Activated CD4-positive, alpha-beta T cell treated with anti-CD3 and anti-CD28 coated beads, Interleukin-2, amount 10 ng/mL, durations not matched to agents 7 days and 5 days (primary cell): ENCODE results near the gene TMEM236. TPM values are rescaled to one million over a fixed set of nuclear protein-coding genes. Genes with fewer than 3 reads are reported as not detected.

Experiments used
- CTCF ChIA-PET: fragments of 350-600 bp; sonication (Branson Sonifier 250); formaldehyde crosslinking; loops from one replicate; lab custom pipeline; 2021; ENCODE audit warnings: antibody characterized with exemption; lab: Charles Lee
- POLR2A ChIA-PET: fragments of 350-600 bp; sonication (Branson Sonifier 250); formaldehyde crosslinking; loops from one replicate; lab custom pipeline; 2021; ENCODE audit warnings: antibody characterized with exemption; lab: Charles Lee
- DNase-seq: peaks from one replicate; pipeline ENCODE4 v3.0.0-alpha.2; 2020
- H3K27ac Mint-ChIP-seq: one replicate; pipeline ENCODE4 v1.8.0; 2021; ENCODE audit warnings: mild to moderate bottlenecking, moderate library complexity, mixed read lengths
- H3K27me3 Mint-ChIP-seq: one replicate; pipeline ENCODE4 v1.8.0; 2021; ENCODE audit warnings: mixed read lengths
- H3K36me3 Mint-ChIP-seq: one replicate; pipeline ENCODE4 v1.8.0; 2021; ENCODE audit warnings: low read depth, mixed read lengths
- H3K4me1 Mint-ChIP-seq: one replicate; pipeline ENCODE4 v1.8.0; 2021; ENCODE audit warnings: mixed read lengths
- H3K4me3 Mint-ChIP-seq: one replicate; pipeline ENCODE4 v1.8.0; 2021; ENCODE audit warnings: mild to moderate bottlenecking, moderate library complexity, mixed read lengths
- H3K9me3 Mint-ChIP-seq: one replicate; pipeline ENCODE4 v1.8.0; 2021; ENCODE audit warnings: mixed read lengths
- total RNA-seq, 2 experiments: library from RNA; stranded (reverse); gene quantifications; one replicate each; pipeline ENCODE4 v1.2.3, GENCODE V29; 2021

The TMEM236 gene
- total RNA-seq, 2 experiments from 2014 or later: 0.04 TPM; not detected in 1

GRCh38 chr10:17782921-17783665, 31.1 kb downstream of the TMEM236 start:
- CTCF ChIA-PET: no interaction called here

GRCh38 chr10:17783751-17784150, 31.8 kb downstream of the TMEM236 start:
- no peaks in the 10 kb centered on the region for H3K4me1 Mint-ChIP-seq
- no peak overlapping the region for H3K27ac Mint-ChIP-seq
- no peaks in the 10 kb centered on the region for H3K9me3 Mint-ChIP-seq
- no peak overlapping the region for H3K4me3 Mint-ChIP-seq
- no peaks in the 10 kb centered on the region for H3K27me3 Mint-ChIP-seq
- no peaks in the 10 kb centered on the region for H3K36me3 Mint-ChIP-seq
- CTCF ChIA-PET: no interaction called here
- POLR2A ChIA-PET: no interaction called here
- no peak for DNase-seq

More at GRCh38 chr10:17782921-17783665, 31.1 kb downstream of the TMEM236 start:
- no peak overlapping the region for H3K4me3 Mint-ChIP-seq
- H3K27me3 Mint-ChIP-seq: no peaks in the 10 kb centered on the region
- no peaks in the 10 kb centered on the region for H3K36me3 Mint-ChIP-seq
- POLR2A ChIA-PET: no interaction called here
- no peaks in the 10 kb centered on the region for H3K4me1 Mint-ChIP-seq
- H3K27ac Mint-ChIP-seq: no peak overlapping the region
- no peaks in the 10 kb centered on the region for H3K9me3 Mint-ChIP-seq
- no peak for DNase-seq

- ChIA-PET POLR2A (no interaction called here), CTCF (no interaction called here)
- no peaks in the 10 kb centered on the region for H3K27me3 Mint-ChIP-seq
- H3K4me1 Mint-ChIP-seq: no peaks in the 10 kb centered on the region
- no peaks in the 10 kb centered on the region for H3K36me3 Mint-ChIP-seq
- no peaks in the 10 kb centered on the region for H3K9me3 Mint-ChIP-seq
- no peak overlapping the region for H3K27ac Mint-ChIP-seq
- no peak overlapping the region for H3K4me3 Mint-ChIP-seq
- no peak for DNase-seq
Observed at GRCh38 chr10:17784688-17785087, 32.7 kb downstream of the TMEM236 start.

GRCh38 chr10:17785276-17785930, 33.4 kb downstream of the TMEM236 start:
- Mint-ChIP-seq H3K36me3 (no peaks in the 10 kb centered on the region), H3K4me3 (no peak overlapping the region), H3K9me3 (no peaks in the 10 kb centered on the region), H3K27me3 (no peaks in the 10 kb centered on the region), H3K27ac (no peak overlapping the region), H3K4me1 (no peaks in the 10 kb centered on the region)
- no peak for DNase-seq
- CTCF ChIA-PET: interaction anchor here (0.7 kb wide), 1 partner anchor 93 kb away, joined by 3 read pairs; no protein-coding TSS in a partner anchor
- POLR2A ChIA-PET: no interaction called here

GRCh38 chr10:17787087-17787961, 35.3 kb downstream of the TMEM236 start:
- ChIA-PET CTCF (no interaction called here), POLR2A (no interaction called here)
- no peak overlapping the region for H3K27ac Mint-ChIP-seq
- no peaks in the 10 kb centered on the region for H3K9me3 Mint-ChIP-seq
- no peak overlapping the region for H3K4me3 Mint-ChIP-seq
- H3K4me1 Mint-ChIP-seq: no peaks in the 10 kb centered on the region
- H3K36me3 Mint-ChIP-seq: no peaks in the 10 kb centered on the region
- DNase-seq: no peak
- H3K27me3 Mint-ChIP-seq: no peaks in the 10 kb centered on the region

- DNase-seq: no peak
- Mint-ChIP-seq H3K4me1 (no peaks in the 10 kb centered on the region), H3K9me3 (no peaks in the 10 kb centered on the region), H3K36me3 (no peaks in the 10 kb centered on the region), H3K27me3 (no peaks in the 10 kb centered on the region), H3K4me3 (no peak overlapping the region), H3K27ac (no peak overlapping the region)
- ChIA-PET CTCF (interaction anchor here (0.8 kb wide), 1 partner anchor 674 kb away, joined by 6 read pairs; no protein-coding TSS in a partner anchor), POLR2A (no interaction called here)
Observed at GRCh38 chr10:17788646-17789045, 36.6 kb downstream of the TMEM236 start.

- ChIA-PET POLR2A (no interaction called here), CTCF (no interaction called here)
- DNase-seq: no peak
- no peak overlapping the region for H3K4me3 Mint-ChIP-seq
- no peaks in the 10 kb centered on the region for H3K36me3 Mint-ChIP-seq
- H3K4me1 Mint-ChIP-seq: no peaks in the 10 kb centered on the region
- H3K27me3 Mint-ChIP-seq: no peaks in the 10 kb centered on the region
- H3K27ac Mint-ChIP-seq: no peak overlapping the region
- no peaks in the 10 kb centered on the region for H3K9me3 Mint-ChIP-seq
Observed at GRCh38 chr10:17789396-17789795, 37.4 kb downstream of the TMEM236 start.

- no peaks in the 10 kb centered on the region for H3K27me3 Mint-ChIP-seq
Observed at GRCh38 chr10:17790651-17791050, 38.6 kb downstream of the TMEM236 start.

GRCh38 chr10:17792991-17793390, 41.0 kb downstream of the TMEM236 start:
- ChIA-PET POLR2A (no interaction called here), CTCF (no interaction called here)
- Mint-ChIP-seq H3K9me3 (no peaks in the 10 kb centered on the region), H3K4me3 (no peak overlapping the region), H3K27me3 (no peaks in the 10 kb centered on the region), H3K27ac (no peak overlapping the region), H3K36me3 (no peaks in the 10 kb centered on the region), H3K4me1 (no peaks in the 10 kb centered on the region)
- no peak for DNase-seq

More at GRCh38 chr10:17790651-17791050, 38.6 kb downstream of the TMEM236 start:
- Mint-ChIP-seq H3K27ac (no peak overlapping the region), H3K4me3 (no peak overlapping the region), H3K4me1 (no peaks in the 10 kb centered on the region), H3K36me3 (no peaks in the 10 kb centered on the region), H3K9me3 (no peaks in the 10 kb centered on the region)
- CTCF ChIA-PET: no interaction called here
- no peak for DNase-seq
- POLR2A ChIA-PET: interaction anchor here (0.7 kb wide), 1 partner anchor 12 kb away, joined by 3 read pairs; no protein-coding TSS in a partner anchor

GRCh38 chr10:17793823-17794644, 42.0 kb downstream of the TMEM236 start:
- Mint-ChIP-seq H3K4me1 (no peaks in the 10 kb centered on the region), H3K27me3 (no peaks in the 10 kb centered on the region), H3K4me3 (no peak overlapping the region), H3K9me3 (no peaks in the 10 kb centered on the region), H3K36me3 (no peaks in the 10 kb centered on the region), H3K27ac (no peak overlapping the region)
- POLR2A ChIA-PET: no interaction called here
- no peak for DNase-seq
- CTCF ChIA-PET: no interaction called here

- POLR2A ChIA-PET: no interaction called here
- Mint-ChIP-seq H3K4me3 (no peak overlapping the region), H3K27ac (no peak overlapping the region), H3K9me3 (no peaks in the 10 kb centered on the region), H3K27me3 (no peaks in the 10 kb centered on the region), H3K36me3 (no peaks in the 10 kb centered on the region), H3K4me1 (no peaks in the 10 kb centered on the region)
- CTCF ChIA-PET: no interaction called here
- no peak for DNase-seq
Observed at GRCh38 chr10:17795083-17795482, 43.1 kb downstream of the TMEM236 start.
